G401 (cell line): ENCODE results near the gene GALNS. TPM values are rescaled to one million over a fixed set of nuclear protein-coding genes. Genes with fewer than 3 reads are reported as not detected.
"Not testable (repeated sequence)": the region's sequence is repeated elsewhere in the genome, so short reads cannot be mapped to it uniquely, and the experiment has no call there.

ENCODE experiments used
- DNase-seq: peaks from one replicate; pipeline ENCODE4 v3.0.0-alpha.2; 2015; ENCODE audit warnings: low spot score
- in situ Hi-C: cut with HindIII; loops from 2 replicates; pipeline ENCODE4 v1.10.0; 2016; ENCODE audit warnings: low sequenced_read_pairs, mixed read lengths
- total RNA-seq: library from RNA; depleted of rRNA; stranded (reverse); fragments of >200 nt; shearing (Covaris generic); gene quantifications from 2 replicates; pipeline ENCODE4 v1.2.3, GENCODE V29; 2014

The GALNS gene
- total RNA-seq, 1 experiment from 2014 or later = 12.3 TPM

DNA sequence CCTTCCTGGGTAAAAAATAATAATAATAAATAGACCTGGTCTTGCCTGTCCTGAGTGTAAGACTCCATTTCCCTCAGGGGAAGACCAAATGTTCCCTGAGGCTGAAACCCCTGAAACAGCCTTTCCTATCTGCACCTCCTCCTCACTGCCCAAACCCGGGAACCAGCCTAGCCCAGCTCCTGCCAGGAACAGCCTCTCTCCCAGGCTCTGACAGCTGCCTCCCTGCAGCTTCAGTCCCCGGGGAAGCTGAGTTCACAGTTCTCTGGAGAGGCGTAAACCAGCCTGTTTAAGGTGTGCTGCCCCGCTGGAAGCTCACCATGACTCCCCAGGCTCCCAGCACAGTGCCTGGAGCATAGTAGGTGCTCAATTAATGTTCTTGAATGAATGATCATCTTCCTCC lies 60.5 kb downstream of the GALNS start:
- in situ Hi-C loops = no loop called here
- DNase-seq = no peak

DNA sequence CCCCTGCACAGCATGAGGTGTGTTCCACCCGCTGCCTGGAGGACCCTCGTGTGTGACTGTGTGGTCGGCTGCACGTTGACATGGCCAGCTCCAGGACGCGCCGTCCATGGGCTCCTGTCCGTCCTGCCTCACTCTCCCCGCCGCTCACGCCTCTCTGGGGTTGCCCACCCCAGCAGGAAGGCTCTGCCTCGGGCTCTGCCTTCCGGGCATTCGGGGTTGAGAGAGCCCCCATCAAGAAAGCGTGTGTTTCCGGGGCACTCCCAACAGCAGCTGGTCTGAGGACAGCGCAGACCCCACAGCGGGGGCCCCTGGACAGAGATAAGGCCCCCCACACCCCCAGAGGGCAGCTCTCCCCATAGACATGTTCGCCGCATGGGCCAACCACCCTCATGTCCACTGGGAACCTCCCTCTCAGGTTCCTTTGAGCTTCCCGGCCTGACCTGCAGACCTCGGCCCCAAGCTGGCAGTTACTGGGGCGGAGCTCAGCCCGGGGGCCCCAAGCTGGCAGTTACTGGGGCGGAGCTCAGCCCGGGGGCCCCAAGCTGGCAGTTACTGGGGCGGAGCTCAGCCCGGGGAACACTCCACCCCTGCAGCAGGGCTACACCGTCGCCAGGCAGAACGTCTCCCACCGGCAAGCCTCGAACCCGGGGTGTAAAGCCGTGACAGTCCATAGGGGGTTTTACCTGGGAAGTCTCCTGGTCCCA lies 63.3 kb downstream of the GALNS start:
- DNase-seq = no peak
- in situ Hi-C loops = no loop called here

DNA sequence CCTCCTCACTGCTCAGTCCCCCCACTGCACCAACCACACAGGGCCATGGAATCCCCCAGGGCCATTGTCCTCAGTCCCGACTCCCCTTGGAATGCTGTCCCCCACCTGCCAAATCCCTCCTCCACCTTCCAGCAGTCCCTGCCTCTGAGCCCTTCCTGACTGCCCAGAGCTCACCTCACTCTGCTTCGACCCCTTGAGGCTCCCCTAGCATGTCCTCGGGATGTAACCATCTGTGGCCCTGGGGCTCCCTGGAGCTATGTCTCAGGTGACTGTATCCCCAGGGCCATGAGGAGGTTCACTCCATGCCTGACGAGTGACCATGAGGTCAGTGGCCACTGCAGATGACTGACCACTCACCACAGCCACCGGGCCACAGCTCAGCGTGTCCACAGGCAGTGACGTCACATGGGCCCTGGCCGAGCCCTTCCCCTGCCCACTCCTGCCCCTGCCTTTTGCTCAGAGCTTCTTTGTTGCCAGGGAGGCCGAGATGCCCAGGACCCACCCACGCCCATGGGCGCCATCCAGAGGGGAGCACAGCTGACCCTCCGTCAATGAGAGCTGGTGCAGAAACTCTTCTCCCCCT lies 64.0 kb downstream of the GALNS start:
- no peak for DNase-seq
- in situ Hi-C loops = no loop called here

DNA sequence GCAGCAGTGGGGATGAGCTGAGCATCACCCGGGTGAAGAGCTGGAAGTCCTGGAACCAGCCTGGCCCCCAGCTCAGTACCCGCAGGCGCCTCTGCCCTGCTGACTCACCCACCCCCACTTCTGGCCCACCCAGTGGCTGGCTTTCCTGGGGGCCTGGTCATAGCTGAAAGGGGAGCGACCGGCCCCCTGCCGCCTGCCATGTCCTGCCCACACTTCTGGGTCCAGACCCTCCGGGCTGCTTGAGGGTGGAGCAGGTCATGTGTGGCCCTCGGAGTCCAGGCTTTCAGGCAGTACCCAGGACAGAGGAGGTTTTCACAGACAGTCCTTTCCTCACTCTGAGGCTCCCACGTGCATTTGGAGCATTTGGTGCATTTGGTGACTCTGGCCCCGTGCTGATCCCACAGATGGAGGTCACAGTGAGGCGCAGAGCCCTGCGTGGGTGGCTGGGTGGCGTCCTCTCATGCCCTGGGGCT lies 64.6 kb downstream of the GALNS start:
- DNase-seq = no peak

DNA sequence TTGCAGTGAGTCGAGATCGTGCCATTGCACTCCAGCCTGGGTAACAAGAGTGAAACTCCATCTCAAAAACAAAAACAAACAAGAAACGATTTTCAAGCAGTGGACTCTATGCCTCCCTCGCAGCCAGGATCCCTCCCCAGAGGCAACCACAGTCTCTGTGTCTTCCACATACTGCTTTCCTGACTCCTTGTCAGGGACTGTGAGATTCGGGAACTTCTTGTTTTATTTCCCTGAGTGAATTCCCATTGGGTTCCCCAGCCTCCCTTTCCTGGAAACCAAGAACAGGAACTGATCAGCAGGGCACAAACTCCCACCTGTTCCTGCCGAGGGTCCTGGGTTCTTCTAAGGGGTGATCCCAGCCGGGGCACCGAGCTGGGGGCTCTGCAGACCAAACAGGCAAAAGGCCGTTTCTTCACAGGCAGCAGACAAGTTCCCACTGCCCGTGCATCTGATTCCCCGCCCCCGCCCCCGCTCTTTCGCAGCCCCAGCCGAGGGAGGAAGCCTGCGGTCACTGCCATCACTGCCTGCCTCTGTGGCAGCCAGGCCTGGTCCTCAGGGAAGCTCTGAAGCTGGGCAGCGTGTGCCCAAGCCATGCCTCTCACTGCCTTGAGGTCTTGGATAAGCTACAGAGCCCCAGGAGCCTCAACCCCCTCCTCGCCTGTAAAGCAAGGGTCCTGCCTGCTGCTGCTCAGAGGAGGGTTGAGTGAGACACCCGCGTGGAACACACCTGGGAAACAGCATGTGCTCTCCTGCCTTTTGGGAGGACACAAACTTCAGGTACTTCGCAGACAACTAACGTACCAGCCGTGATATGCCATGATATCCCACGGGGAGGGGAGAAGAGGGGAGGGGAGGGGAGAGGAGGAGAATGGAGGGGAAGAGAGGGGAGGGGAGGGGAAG lies 66.2 kb downstream of the GALNS start:
- DNase-seq = no peak
- in situ Hi-C loops = no loop called here

More for the DNA sequence above, 64.6 kb downstream of the GALNS start:
- in situ Hi-C loops = no loop called here

DNA sequence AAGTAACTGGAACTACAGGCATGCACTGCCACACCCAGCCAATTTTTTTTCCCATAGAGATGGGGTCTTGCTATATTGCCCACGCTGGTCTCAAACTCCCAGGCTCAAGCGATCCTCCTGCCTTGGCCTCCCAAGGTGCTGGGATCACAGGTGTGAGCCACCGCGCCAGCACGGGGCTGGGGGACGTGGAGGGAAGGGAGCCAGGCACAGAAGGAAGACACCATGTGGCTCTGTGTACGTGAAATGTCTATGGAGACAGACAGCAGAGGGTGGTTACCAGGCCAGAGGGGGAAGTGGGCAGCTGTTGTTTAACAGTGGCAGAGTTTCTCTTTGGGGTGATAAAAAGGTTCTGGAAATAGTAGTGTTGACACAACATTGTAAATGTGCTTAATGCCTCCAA lies 67.2 kb downstream of the GALNS start:
- in situ Hi-C loops = loop anchor here (5.0 kb wide), 1 partner anchor 37 kb away; no protein-coding TSS in a partner anchor
- no peak for DNase-seq

DNA sequence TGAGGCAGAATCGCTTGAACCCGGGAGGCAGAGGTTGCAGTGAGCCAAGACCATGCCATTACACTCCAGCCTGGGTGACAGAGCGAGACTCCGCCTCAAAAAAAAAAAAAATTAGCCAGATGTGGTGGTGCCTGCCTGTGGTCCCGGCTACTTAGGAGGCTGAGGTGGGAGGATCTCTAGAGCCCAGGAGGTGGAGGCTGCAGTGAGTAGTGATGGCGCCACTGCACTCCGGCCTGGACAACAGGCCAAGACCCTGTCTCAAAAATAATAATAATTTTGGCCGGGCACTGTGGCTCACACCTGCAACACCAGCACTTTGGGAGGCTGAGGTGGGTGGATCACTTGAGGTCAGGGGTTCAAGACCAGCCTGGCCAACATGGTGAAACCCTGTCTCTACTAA lies 68.0 kb downstream of the GALNS start:
- not testable (repeated sequence) for DNase-seq
- in situ Hi-C loops = loop anchor here (5.0 kb wide), 1 partner anchor 36 kb away; no protein-coding TSS in a partner anchor

DNA sequence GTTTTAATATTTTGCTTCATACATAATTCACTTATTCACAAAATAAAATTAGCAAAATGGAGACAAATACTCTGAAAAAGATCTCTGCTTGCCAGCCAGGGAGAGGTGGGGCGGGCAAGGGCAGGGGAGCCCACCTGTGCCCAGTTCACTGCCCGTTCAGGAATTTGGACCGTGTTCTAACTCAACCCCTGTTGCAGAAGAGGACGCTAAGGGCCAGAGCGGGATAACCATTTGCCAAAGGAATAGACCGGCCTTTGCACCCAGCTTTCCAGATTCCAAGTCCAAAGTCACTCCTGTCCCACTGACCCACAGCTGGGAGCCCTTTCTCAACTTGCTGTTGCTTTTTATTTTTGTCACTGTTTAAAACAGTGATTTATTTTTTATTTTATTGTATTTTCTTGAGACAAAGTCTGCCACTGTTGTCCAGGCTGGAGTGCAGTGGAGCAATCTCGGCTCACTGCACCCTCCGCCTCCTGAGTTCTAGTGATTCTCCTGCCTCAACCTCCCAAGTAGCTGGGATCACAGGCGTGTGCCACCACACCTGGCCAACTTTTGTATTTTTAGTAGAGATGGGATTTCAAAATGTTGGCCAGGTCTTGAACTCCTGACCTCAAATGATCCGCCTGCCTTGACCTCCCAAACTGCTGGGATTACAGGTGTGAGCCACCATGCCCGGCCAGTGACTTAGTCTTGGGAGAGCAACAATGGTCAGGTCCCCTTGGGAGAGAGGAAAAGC lies 69.0 kb downstream of the GALNS start:
- no peak for DNase-seq

DNA sequence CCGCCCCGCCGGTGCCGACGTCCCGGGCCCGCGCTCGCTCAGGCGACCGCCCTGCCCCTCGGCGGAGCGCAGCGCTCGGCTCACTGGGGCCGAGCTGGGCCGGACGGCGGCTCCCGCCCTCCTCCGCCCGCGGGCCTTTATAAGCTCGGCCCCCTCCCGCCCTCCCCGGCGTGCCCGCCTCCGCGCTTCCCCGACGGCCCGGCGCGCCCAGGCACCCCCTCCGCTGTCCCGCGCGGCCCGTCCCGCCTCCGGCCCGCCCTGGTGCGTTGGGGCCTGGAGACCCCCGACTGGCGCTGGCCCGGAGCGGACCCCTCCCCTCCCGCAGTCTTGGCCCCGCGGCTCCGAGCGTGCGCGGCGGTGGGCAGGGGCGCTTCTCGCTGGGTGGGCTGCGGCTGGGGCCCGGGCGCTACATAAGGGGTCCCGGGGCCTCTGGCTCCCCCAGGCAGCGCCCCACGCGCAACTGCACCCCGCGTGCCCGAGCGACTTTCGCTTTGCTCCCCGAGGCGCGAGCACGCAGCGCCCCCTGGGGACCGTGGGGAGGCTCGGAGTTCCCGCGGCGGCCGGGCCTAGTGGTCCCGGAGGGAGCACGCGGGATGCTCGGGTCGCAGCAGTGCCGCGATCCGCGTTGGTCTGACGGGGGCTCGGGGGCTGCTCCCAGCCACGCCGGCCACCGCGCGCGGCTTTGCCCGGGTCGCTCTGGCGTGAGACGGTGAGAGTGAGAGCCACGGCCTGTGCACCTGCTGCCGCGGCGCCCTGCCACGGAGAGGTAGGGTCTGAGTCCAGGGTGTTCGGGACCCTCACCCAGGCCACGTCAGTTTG lies 71.4 kb downstream of the GALNS start, which contains the start of gene PIEZO1:
TSS of gene PIEZO1 (minus strand) at position 115 of the 819 bp plus-strand sequence. CDS start 256 bp downstream, outside the sequence.
- DNase-seq = no peak
- in situ Hi-C loops = loop anchor here (5.0 kb wide), 1 partner anchor 33 kb away; no protein-coding TSS in a partner anchor

More for the DNA sequence above, 69.0 kb downstream of the GALNS start:
- in situ Hi-C loops = loop anchor here (5.0 kb wide), 1 partner anchor 35 kb away; no protein-coding TSS in a partner anchor

DNA sequence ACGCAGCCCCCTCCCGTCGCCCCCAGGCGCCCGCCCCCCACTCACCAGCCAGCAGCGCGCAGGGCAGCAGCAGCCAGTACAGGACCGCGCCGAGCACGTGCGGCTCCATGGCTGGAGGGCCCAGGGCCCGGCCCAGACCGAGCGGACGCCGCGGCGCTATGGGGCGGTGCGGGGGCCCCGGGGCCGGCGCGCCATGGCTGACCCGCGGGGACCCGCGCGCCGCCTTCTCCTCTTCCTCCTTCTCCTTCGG lies 72.0 kb downstream of the GALNS start:
- no peak for DNase-seq
- in situ Hi-C loops = loop anchor here (5.0 kb wide), 1 partner anchor 32 kb away; no protein-coding TSS in a partner anchor

DNA sequence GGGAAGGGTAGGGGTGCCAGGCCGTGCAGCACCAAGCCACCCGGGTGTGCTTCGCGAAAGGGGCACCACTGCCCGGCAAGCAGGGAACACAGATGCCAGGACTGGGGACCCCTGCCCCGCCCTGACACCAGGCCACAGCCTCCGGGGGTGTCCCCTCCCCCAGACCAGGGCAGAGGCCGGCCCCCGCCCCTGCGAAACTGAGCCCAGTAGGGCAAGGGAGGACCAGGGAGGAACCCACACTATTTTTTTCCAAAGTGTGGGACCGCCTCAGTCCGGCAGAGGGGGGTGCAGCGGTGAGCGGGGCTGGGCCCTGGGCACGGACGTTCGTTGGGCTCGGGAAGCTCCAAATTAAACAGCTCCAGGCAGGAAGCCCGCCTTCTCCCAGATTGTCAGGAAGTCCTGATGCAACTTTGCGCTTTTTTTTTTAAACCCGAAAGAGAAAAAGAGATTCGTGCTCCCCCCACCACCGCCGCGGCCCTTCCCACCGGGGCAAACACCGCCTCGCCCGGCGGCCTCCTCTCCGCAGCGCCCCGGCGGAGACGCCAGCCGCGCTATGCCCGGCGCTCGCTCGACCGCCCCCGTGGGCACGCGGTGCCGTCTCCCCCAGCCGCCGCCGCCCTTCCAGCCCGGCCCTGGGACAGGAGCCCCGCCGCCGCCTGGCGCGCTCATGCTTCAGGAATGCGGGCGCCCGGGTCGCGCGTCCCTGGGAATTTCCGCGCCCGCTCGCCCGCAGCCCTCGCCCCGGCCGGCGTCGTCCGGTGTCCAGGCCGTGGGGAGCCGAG lies 72.5 kb downstream of the GALNS start:
- peak; percentile 38 for DNase-seq
- in situ Hi-C loops = no loop called here

DNA sequence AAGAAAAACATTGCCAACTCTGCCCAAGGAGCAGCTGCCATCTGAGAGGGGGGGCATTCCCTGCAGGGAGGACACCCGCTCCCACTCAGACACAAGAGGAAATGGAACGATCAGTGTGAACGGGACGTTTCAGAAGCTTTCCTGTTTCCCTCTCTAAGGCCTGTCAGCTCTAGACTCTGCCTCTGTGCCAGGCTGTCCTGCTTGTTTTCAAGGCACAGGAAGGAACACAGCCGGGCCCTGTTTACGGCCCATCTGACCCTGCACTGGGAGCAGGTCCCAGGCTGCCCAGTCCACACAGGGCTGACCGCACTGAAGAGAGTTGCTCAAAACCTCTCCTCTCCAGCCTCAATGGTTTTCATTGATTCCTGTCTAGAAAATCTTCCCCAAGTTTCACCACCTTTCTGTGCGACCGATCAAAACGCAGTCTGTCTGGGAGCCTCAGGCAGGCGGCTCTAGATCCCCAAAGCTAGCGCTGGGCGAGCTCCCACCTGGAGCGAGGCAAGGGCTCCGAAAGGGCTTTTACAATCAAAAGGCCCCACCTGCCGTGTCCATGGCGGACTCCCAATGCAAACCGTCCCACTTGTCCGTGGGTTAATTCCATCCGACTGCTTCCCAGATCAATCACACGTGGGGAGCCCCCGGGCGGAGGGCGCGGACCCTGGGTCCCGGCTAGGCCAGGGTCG lies 73.2 kb downstream of the GALNS start:
- in situ Hi-C loops = no loop called here
- DNase-seq = peak; percentile 98

DNA sequence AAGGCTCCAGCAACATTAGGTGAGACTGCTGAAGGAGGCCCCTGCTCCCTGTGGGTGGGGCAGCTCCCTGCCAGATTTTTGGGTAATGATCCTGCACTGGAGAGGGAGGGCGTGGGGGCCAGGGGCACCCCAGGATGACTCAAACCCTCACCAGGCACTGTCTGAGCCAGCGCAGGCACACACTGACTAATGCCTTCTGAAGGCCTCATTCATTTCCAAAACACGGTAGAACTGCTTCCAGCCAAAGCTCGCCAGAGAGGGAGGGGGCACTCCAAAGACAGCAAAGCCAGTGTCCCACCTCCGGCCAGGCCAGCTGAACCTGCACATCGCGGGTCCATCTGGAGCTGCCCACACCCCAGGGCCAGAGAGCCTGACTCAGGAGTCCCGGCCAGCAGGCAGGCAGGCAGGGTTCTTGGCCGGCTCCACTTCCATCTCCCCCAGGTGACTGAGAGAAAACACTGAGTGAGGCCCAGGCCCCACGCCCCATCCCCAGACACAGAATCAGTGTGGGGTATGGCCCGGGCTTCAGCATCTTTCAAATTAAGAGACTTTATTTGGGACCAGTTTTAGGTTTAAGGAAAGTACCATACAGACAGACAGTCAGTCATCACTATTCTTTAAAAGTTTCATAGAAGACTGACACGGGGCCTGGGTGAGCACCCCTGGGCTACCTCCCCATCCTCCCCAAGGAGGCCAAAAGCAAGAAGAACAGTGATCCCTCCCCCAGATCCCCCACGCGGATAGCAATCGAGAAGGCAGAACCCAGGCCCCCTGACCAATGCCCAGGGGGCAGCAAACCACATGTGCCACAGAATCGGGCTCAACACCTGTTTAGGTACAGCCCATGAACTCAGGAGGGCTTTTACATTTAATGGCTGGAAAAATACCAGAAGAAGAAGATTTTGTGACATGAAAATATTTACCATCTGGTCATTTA lies 74.0 kb downstream of the GALNS start:
- DNase-seq = peak; percentile 79
- in situ Hi-C loops = no loop called here

DNA sequence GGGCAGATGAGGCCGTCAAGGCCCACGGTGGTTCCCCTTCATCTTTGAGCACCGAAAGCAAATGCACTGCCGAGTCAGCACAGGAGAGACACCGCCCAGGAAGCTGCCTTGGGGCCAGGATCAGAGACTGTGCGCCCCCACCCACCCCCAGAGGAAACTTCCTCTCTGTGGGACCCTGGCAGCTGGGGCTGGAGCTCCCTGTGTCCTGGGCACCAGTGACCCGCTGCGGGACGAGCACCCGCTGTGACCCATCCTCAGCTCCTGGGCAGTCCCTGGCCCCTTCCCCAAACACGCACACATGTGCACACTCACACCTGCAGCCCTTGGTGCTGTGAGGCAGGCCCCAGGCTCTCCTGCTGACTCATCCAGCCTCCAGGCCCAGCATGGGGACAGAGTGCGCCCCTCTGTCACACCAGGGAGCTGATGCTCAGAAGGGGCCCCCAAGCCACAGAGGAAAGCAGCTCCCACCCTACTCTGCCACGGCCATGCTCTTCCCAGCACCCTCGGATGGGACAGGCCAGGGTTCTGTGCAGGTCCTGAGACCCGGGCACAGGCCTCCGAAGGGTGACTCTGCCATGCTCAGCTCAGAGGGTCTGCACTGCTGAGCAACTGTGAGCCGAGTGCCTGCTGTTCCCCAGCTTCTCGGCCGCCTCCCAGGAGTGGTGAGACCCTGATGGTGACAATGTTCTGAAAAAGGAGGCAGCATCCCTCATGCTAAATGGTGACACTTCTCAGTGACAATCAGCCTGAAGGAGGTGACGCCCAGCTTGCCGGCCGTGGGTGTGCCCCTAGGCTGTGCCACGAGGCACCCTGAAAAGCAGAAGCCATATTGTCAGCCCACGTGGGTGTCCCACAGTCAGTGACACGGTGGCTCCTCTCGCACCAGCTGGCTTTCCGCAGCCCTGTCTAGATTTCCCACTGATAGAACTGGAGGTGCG lies 75.3 kb downstream of the GALNS start:
- in situ Hi-C loops = no loop called here
- DNase-seq = no peak
